ENCODE data around the gene MGAT4A.
"Not testable (repeated sequence)": the region's sequence is repeated elsewhere in the genome, so short reads cannot be mapped to it uniquely, and the experiment has no call there.

Gene MGAT4A

GRCh38 chr2:98701230-98701629 is 29.7 kb downstream of the MGAT4A start:
- no peak for DNase-seq

- no peak for DNase-seq
These were observed 32.0 kb downstream of the MGAT4A start for GRCh38 chr2:98698896-98699295.

- no peak for DNase-seq
These were observed 33.1 kb downstream of the MGAT4A start for GRCh38 chr2:98697651-98698337.

GRCh38 chr2:98696200-98696599 is 34.7 kb downstream of the MGAT4A start:
- DNase-seq: peak; percentile 6

- DNase-seq: no peak
These were observed 35.7 kb downstream of the MGAT4A start for GRCh38 chr2:98695255-98695654.

GRCh38 chr2:98693477-98693876 is 37.5 kb downstream of the MGAT4A start:
- DNase-seq: no peak

GRCh38 chr2:98692090-98693054 is 38.6 kb downstream of the MGAT4A start:
- DNase-seq: no peak

GRCh38 chr2:98691303-98691702 is 39.6 kb downstream of the MGAT4A start:
- DNase-seq: no peak

- no peak for DNase-seq
These were observed 44.7 kb downstream of the MGAT4A start for GRCh38 chr2:98685930-98686887.

GRCh38 chr2:98683728-98684127 is 47.2 kb downstream of the MGAT4A start:
- no peak for DNase-seq

- DNase-seq: no peak
These were observed 54.2 kb downstream of the MGAT4A start for GRCh38 chr2:98676742-98677141.

- no peak for DNase-seq
These were observed 56.5 kb downstream of the MGAT4A start for GRCh38 chr2:98674233-98674964.

- DNase-seq: no peak
These were observed 61.3 kb downstream of the MGAT4A start for GRCh38 chr2:98669675-98670074.

- no peak for DNase-seq
These were observed 65.3 kb downstream of the MGAT4A start for GRCh38 chr2:98665677-98666076.

GRCh38 chr2:98664323-98664722 is 66.6 kb downstream of the MGAT4A start:
- DNase-seq: peak; percentile 60

GRCh38 chr2:98663511-98664090 is 67.3 kb downstream of the MGAT4A start:
- DNase-seq: no peak

- DNase-seq: not testable (repeated sequence)
These were observed 71.5 kb downstream of the MGAT4A start for GRCh38 chr2:98659491-98659840.

- DNase-seq: no peak
These were observed 72.0 kb downstream of the MGAT4A start for GRCh38 chr2:98658816-98659490.

- DNase-seq: peak; percentile 89
These were observed 74.1 kb downstream of the MGAT4A start for GRCh38 chr2:98656800-98657199.

GRCh38 chr2:98654699-98655495 is 76.0 kb downstream of the MGAT4A start:
- DNase-seq: peak; percentile 67
